Esophagus squamous epithelium (tissue), 4 donors: ENCODE measurements around the gene TMEM150C.

Experiments used
- POLR2A ChIP-seq, 4 donors: fragments of 450-650 bp; IDR thresholded peaks; one replicate each; pipeline ENCODE4 v1.6.1; 2017; ENCODE audit warnings: antibody characterized with exemption in 4 of 4, mild to moderate bottlenecking in 4 of 4, moderate library complexity in 3 of 4
- TF ChIP-seq, protein P1 (sequence below), 6 experiments: fragments of 450-650 bp in 4 of 6; fragments of 200-600 bp in 2 of 6; sonication (generic) in 2 of 6; IDR thresholded peaks; one replicate each; pipeline ENCODE4 v1.5.1; 2016 to 2019; ENCODE audit warnings: antibody characterized with exemption in 6 of 6, mild to moderate bottlenecking in 4 of 6, moderate library complexity in 4 of 6

DNA sequence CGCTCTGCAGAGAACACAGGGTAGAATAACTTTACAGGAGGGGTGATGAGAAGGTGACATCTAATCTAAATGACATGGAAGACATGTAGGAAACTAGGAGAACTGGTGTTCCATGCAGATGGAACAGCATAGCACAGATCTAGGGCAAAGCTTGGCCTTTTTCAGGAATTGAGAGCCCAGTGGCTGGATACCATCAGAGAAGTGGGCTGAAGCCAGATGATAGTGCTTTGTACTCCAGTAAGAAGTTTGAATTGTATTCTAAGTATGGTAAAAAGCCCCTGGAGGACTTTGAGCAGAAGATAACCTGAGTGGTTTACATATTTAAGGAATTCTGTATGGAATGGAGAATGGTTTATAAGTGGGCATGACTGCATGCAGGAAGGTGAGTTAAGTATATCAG is 98.6 kb downstream of the TMEM150C start:
- TF ChIP-seq, protein P1, sequence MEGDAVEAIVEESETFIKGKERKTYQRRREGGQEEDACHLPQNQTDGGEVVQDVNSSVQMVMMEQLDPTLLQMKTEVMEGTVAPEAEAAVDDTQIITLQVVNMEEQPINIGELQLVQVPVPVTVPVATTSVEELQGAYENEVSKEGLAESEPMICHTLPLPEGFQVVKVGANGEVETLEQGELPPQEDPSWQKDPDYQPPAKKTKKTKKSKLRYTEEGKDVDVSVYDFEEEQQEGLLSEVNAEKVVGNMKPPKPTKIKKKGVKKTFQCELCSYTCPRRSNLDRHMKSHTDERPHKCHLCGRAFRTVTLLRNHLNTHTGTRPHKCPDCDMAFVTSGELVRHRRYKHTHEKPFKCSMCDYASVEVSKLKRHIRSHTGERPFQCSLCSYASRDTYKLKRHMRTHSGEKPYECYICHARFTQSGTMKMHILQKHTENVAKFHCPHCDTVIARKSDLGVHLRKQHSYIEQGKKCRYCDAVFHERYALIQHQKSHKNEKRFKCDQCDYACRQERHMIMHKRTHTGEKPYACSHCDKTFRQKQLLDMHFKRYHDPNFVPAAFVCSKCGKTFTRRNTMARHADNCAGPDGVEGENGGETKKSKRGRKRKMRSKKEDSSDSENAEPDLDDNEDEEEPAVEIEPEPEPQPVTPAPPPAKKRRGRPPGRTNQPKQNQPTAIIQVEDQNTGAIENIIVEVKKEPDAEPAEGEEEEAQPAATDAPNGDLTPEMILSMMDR (IDR thresholded peaks at IDR 0.05) = no peak
- no peak for TF ChIP-seq POLR2A (IDR thresholded peaks at IDR 0.05)
